RPMI7951 (cell line): ENCODE measurements around the gene CECR2. TPM values are rescaled to one million over a fixed set of nuclear protein-coding genes. Genes with fewer than 3 reads are reported as not detected.
"Not testable (repeated sequence)": the region's sequence is repeated elsewhere in the genome, so short reads cannot be mapped to it uniquely, and the experiment has no call there.

Experiments
- DNase-seq: peaks from one replicate; pipeline ENCODE4 v3.0.0-alpha.2; 2012; ENCODE audit warnings: low read depth
- total RNA-seq: library from RNA; depleted of rRNA; stranded (reverse); fragments of >200 nt; shearing (Covaris generic); gene quantifications from 2 replicates; pipeline ENCODE4 v1.2.3, GENCODE V29; 2014

The CECR2 gene
- total RNA-seq, 1 experiment from 2014 or later = 0.12 TPM

GRCh38 chr22:17512960-17513359, 143.7 kb downstream of the CECR2 start:
- DNase-seq = no peak

GRCh38 chr22:17513612-17514011, 144.4 kb downstream of the CECR2 start:
- DNase-seq = no peak

GRCh38 chr22:17514084-17514483, 144.8 kb downstream of the CECR2 start:
- no peak for DNase-seq

- DNase-seq = no peak
Measured at GRCh38 chr22:17518406-17518805, 149.1 kb downstream of the CECR2 start.

- not testable (repeated sequence) for DNase-seq
Measured at GRCh38 chr22:17521971-17522370, 152.7 kb downstream of the CECR2 start.

- DNase-seq = no peak
Measured at GRCh38 chr22:17523925-17524324, 154.7 kb downstream of the CECR2 start.

GRCh38 chr22:17536269-17536668, 167.0 kb downstream of the CECR2 start:
- DNase-seq = peak; percentile 20

- DNase-seq = no peak
Measured at GRCh38 chr22:17537155-17537554, 167.9 kb downstream of the CECR2 start.

GRCh38 chr22:17540481-17540880, 171.2 kb downstream of the CECR2 start:
- DNase-seq = no peak

- no peak for DNase-seq
Measured at GRCh38 chr22:17541476-17541875, 172.2 kb downstream of the CECR2 start.

GRCh38 chr22:17542452-17542851, 173.2 kb downstream of the CECR2 start:
- DNase-seq = no peak

GRCh38 chr22:17548010-17548755, 178.9 kb downstream of the CECR2 start:
- no peak for DNase-seq

GRCh38 chr22:17548756-17549035, 179.4 kb downstream of the CECR2 start:
- no peak for DNase-seq

GRCh38 chr22:17549183-17549582, 179.9 kb downstream of the CECR2 start:
- no peak for DNase-seq

GRCh38 chr22:17549655-17550054, 180.4 kb downstream of the CECR2 start:
- DNase-seq = no peak

GRCh38 chr22:17552737-17553136, 183.5 kb downstream of the CECR2 start:
- DNase-seq = no peak

GRCh38 chr22:17554814-17555213, 185.6 kb downstream of the CECR2 start:
- DNase-seq = no peak

GRCh38 chr22:17559188-17559587, 189.9 kb downstream of the CECR2 start:
- DNase-seq = no peak

GRCh38 chr22:17562906-17563870, 193.9 kb downstream of the CECR2 start, which contains the start of gene SLC25A18:
Gene SLC25A18 (plus strand): TSS chr22:17563498. CDS start chr22:17579945, 16,447 bp downstream.
- DNase-seq = no peak

GRCh38 chr22:17563936-17564391, 194.7 kb downstream of the CECR2 start:
- DNase-seq = no peak

- not testable (repeated sequence) for DNase-seq
Measured at GRCh38 chr22:17566016-17566687, 196.9 kb downstream of the CECR2 start.

GRCh38 chr22:17566776-17567175, 197.5 kb downstream of the CECR2 start:
- DNase-seq = no peak
